Neural crest cell (in vitro differentiated cells): ENCODE results near the gene PACS2. TPM values are rescaled to one million over a fixed set of nuclear protein-coding genes. Genes with fewer than 3 reads are reported as not detected.
A peak's percentile ranks its signal among the peaks of the same experiment; 100 is the strongest.
"Not testable (repeated sequence)": the region's sequence is repeated elsewhere in the genome, so short reads cannot be mapped to it uniquely, and the experiment has no call there.

Experiments used
- DNase-seq: peaks from one replicate; pipeline ENCODE4 v3.0.0; 2021; ENCODE audit warnings: low read depth, mixed read lengths, low spot score
- H3K27ac Mint-ChIP-seq: one replicate; pipeline ENCODE4 v1.8.0; 2021; ENCODE audit warnings: mild to moderate bottlenecking, mixed read lengths; ENCODE audit not compliant: unreplicated experiment
- H3K27me3 Mint-ChIP-seq: 2 replicates; pipeline ENCODE4 v1.8.0; 2021; ENCODE audit warnings: low read depth, mild to moderate bottlenecking, mixed read lengths
- H3K36me3 Mint-ChIP-seq: 2 replicates; pipeline ENCODE4 v1.8.0; 2021; ENCODE audit warnings: low read depth, mild to moderate bottlenecking, mixed read lengths
- H3K4me1 Mint-ChIP-seq: 2 replicates; pipeline ENCODE4 v1.8.0; 2021; ENCODE audit warnings: mixed read lengths
- H3K4me3 Mint-ChIP-seq: one replicate; pipeline ENCODE4 v1.8.0; 2021; ENCODE audit warnings: mild to moderate bottlenecking, mixed read lengths
- H3K9me3 Mint-ChIP-seq: 2 replicates; pipeline ENCODE4 v1.8.0; 2021; ENCODE audit warnings: mixed read lengths
- total RNA-seq: library from RNA; stranded (reverse); gene quantifications from 2 replicates; pipeline ENCODE4 v1.2.1, GENCODE V29; 2021
- TF ChIP-seq, protein P1 (sequence below): fragments of 200-600 bp; sonication (generic); conservative IDR thresholded peaks from 2 replicates; pipeline ENCODE4 v1.5.0; 2021; ENCODE audit warnings: antibody characterized with exemption, mild to moderate bottlenecking

Gene PACS2
- total RNA-seq, 1 donor from 2014 or later = 104 TPM

DNA sequence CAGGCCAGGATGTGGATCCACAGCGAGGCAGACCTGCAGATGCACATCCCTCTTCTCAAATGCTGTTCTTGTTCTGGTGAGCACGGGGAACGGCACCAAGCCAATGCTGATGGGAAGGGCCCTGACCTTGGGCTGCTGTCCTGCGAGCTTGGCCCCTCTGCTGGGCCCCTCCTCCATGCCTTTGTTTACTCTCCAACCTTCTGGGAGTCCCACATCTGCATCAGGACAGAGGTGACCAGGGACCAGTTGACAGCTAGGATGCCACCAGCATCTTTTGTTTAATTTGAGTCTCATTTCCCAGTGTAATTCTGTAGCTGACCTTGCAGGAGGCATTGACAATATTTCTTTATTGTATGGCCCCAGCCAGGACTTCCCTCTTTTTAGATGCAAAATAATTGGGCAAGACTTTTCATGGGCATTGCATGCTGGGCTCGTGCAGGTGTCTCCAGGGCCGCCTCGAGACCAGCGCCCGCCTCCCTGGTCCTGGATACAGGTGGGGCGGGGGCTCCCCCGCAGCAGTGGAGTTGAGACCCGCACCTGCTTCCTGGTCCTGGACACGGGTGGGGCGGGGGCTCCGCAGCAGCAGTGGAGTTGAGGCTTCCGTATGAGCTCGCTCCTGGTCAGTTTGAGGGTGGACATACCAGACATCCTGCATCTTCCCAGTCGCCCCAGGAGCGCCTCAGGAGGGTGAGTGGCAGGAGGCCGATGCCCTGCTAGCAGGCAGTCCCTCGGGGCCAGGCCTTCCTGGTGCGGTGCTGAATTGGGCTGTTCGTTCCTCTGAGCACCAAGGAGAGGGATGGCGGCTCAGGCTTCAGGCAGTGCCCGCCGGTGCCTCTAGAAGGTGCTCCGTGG, 11.4 kb downstream of the PACS2 start:
- Mint-ChIP-seq H3K9me3 (no peaks in the 10 kb centered on the region), H3K4me3 (no peak overlapping the region), H3K27ac (no peak overlapping the region), H3K36me3 (peaks cover 6% of the 10 kb centered on the region), H3K27me3 (no peaks in the 10 kb centered on the region), H3K4me1 (peaks cover 39% of the 10 kb centered on the region)
- TF ChIP-seq, protein P1, sequence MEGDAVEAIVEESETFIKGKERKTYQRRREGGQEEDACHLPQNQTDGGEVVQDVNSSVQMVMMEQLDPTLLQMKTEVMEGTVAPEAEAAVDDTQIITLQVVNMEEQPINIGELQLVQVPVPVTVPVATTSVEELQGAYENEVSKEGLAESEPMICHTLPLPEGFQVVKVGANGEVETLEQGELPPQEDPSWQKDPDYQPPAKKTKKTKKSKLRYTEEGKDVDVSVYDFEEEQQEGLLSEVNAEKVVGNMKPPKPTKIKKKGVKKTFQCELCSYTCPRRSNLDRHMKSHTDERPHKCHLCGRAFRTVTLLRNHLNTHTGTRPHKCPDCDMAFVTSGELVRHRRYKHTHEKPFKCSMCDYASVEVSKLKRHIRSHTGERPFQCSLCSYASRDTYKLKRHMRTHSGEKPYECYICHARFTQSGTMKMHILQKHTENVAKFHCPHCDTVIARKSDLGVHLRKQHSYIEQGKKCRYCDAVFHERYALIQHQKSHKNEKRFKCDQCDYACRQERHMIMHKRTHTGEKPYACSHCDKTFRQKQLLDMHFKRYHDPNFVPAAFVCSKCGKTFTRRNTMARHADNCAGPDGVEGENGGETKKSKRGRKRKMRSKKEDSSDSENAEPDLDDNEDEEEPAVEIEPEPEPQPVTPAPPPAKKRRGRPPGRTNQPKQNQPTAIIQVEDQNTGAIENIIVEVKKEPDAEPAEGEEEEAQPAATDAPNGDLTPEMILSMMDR = no peak
- DNase-seq = no peak

DNA sequence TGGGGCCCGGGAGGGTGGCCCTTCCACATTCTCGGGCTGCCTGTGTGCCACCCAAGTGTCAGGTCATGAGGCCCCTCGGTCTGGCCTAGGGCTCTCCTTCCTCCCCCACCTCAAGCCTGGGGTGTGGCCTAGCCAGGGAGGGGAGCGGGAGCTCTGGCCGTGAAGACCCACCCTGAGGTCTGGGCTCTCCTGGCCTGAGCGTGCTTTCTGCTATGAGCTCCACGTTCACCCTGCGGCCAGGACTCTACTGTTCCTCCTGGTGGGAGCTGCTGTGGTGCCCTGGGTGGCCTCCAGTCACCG, 12.0 kb downstream of the PACS2 start:
- Mint-ChIP-seq H3K27me3 (no peaks in the 10 kb centered on the region), H3K4me1 (peaks cover 39% of the 10 kb centered on the region), H3K4me3 (no peak overlapping the region), H3K27ac (no peak overlapping the region), H3K9me3 (no peaks in the 10 kb centered on the region), H3K36me3 (peaks cover 6% of the 10 kb centered on the region)
- no peak for DNase-seq
- TF ChIP-seq, protein P1 = no peak

DNA sequence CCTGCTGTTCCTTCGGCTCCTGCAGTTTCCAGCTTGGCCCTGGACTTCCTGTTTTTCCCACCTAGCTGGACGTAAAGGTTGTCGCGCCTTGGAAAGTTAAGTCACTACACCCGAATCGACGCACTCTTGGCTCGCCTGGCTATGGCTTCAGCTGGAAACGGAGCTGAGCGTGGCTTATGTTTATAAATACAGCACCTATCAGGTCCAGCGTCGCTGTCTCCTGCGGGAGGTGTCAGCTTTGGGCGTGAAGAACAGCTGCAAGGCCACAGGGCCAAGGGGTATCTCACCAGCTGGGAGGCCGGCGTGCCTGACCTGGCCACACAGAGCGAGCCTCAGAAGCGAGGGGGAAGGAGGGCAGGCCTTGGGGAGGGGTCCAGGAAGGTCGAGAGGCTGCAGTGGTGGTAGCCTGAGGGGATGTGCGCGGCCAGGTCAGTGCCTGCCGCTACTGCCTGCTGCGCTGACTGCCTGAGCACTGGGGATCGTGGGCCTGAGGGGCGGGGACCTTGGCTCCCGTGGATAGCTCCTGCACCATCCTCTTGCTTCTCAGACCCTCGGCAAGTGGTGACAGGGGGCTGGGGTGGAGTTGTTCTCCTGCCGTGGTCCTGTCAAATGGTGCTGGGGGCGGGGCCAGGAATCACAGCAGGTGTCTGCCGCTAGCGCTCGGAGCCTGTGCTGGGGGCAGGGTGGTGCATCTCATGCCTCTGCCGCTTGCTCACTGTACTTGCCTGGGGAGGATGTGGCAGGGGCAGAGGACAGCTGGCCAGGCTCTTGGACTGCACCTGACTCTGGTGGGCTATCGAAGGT, 12.5 kb downstream of the PACS2 start:
- TF ChIP-seq, protein P1 = no peak
- Mint-ChIP-seq H3K9me3 (no peaks in the 10 kb centered on the region), H3K36me3 (peaks cover 9% of the 10 kb centered on the region), H3K27ac (no peak overlapping the region), H3K4me1 (peaks cover 44% of the 10 kb centered on the region), H3K4me3 (no peak overlapping the region), H3K27me3 (no peaks in the 10 kb centered on the region)
- DNase-seq = no peak

DNA sequence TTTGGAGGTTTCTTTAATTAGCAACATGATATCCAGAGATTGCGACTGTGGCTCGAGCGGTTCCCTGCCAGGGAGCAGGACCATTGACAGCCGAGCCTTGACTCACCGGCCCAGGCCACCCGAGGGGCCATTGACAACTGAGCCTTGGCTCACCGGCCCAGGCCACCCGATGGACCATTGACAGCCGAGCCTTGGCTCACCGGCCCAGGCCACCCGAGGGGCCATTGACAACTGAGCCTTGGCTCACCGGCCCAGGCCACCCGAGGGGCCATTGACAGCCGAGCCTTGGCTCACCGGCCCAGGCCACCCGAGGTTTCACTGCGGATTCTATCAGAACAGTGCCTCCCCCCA, 13.1 kb downstream of the PACS2 start:
- H3K4me3 Mint-ChIP-seq, H3K9me3 Mint-ChIP-seq, DNase-seq, H3K27me3 Mint-ChIP-seq, H3K27ac Mint-ChIP-seq, H3K36me3 Mint-ChIP-seq: not testable (repeated sequence)
- peaks cover 43% of the 10 kb centered on the region for H3K4me1 Mint-ChIP-seq

DNA sequence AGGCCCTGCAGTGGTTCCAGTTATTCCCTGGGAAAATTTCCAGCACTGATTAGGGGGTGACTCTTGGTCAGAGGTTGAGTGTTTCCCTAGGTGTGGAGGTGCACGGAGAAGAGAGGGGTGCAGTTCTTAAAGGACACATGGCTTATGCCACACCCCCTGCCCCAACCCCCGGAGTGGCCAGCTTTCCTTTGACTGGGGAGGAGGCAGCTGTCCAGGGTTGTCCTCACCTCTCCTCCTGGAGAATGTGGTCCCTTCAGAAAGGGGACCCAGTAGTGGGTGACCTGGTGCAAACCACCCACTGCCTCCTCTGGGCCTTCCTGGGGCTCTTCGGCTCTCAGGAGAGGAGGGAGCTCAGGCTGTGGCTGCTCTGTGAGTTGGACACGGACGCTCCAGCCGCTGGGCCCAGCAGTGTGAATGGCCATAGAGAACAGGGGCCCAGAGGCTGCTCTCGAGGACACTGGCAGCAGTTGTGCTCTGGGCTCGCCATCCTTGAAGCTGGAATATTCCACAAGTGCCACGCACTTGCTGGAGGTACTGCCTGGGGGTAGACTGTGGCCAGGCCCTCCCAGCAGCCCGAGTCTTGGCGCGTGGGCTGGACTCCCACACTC, 13.6 kb downstream of the PACS2 start:
- TF ChIP-seq, protein P1 = no peak
- Mint-ChIP-seq H3K9me3 (no peaks in the 10 kb centered on the region), H3K27me3 (no peaks in the 10 kb centered on the region), H3K27ac (no peak overlapping the region), H3K4me1 (peaks cover 38% of the 10 kb centered on the region), H3K4me3 (peak overlapping the region; percentile 13), H3K36me3 (peaks cover 5% of the 10 kb centered on the region)
- DNase-seq = no peak
